HepG2 (cell line): ENCODE data around the gene EPHX1. TPM values are rescaled to one million over a fixed set of nuclear protein-coding genes. Genes with fewer than 3 reads are reported as not detected.

Source experiments
- FOXK1 ChIP-seq: sonication (generic); formaldehyde crosslinking; IDR thresholded peaks from 2 replicates; pipeline ENCODE4 v1.4.0; 2020; ENCODE audit warnings: low read depth, missing genetic modification reagents, borderline replicate concordance
- GATAD2A ChIP-seq: IDR thresholded peaks from 2 replicates; pipeline ENCODE4 v1.6.1; 2016
- GLI4 ChIP-seq: sonication (generic); formaldehyde crosslinking; IDR thresholded peaks from 2 replicates; pipeline ENCODE4 v1.5.1; 2020; ENCODE audit warnings: missing genetic modification reagents, mild to moderate bottlenecking, moderate library complexity, borderline replicate concordance
- HDAC2 ChIP-seq: sonication (generic); formaldehyde crosslinking; IDR thresholded peaks from 2 replicates; pipeline ENCODE4 v1.4.0; 2020; ENCODE audit warnings: missing genetic modification reagents
- HNF4A ChIP-seq: sonication (generic); formaldehyde crosslinking; IDR thresholded peaks from 2 replicates; pipeline ENCODE4 v1.4.0; 2020; ENCODE audit warnings: missing genetic modification reagents
- HOXA3 ChIP-seq: sonication (generic); formaldehyde crosslinking; IDR thresholded peaks from 2 replicates; pipeline ENCODE4 v1.5.0; 2020; ENCODE audit warnings: missing genetic modification reagents
- KAT8 ChIP-seq: IDR thresholded peaks from 2 replicates; pipeline ENCODE4 v1.6.1; 2016; ENCODE audit warnings: missing genetic modification reagents, missing compliant biosample characterization
- MAFF ChIP-seq: IDR thresholded peaks from 2 replicates; pipeline ENCODE4 v1.6.1; 2011; ENCODE audit warnings: low read depth, low read length, improper control_type of control experiment
- NR2F2 ChIP-seq: IDR thresholded peaks from 2 replicates; pipeline ENCODE4 v1.6.1; 2012; ENCODE audit warnings: low read depth, inconsistent platforms, borderline replicate concordance
- PHF5A ChIP-seq: IDR thresholded peaks from one replicate; pipeline ENCODE4 v1.6.1; 2018; ENCODE audit warnings: low read depth, missing genetic modification reagents; ENCODE audit not compliant: unreplicated experiment
- RXRA ChIP-seq: sonication (generic); formaldehyde crosslinking; IDR thresholded peaks from 2 replicates; pipeline ENCODE4 v1.5.1; 2020; ENCODE audit warnings: missing genetic modification reagents
- SKI ChIP-seq: fragments of 450-650 bp; IDR thresholded peaks from one replicate; pipeline ENCODE4 v1.6.1; 2018; ENCODE audit warnings: mild to moderate bottlenecking; ENCODE audit not compliant: partially characterized antibody
- SP5 ChIP-seq: IDR thresholded peaks from 2 replicates; pipeline ENCODE4 v1.6.1; 2016; ENCODE audit warnings: low read depth, borderline replicate concordance
- TSC22D2 ChIP-seq: sonication (generic); formaldehyde crosslinking; IDR thresholded peaks from 2 replicates; pipeline ENCODE4 v1.5.1; 2020; ENCODE audit warnings: missing genetic modification reagents, mild to moderate bottlenecking, borderline replicate concordance
- ZFP1 ChIP-seq: IDR thresholded peaks from 2 replicates; pipeline ENCODE4 v1.6.1; 2016
- ZFP90 ChIP-seq: sonication (generic); formaldehyde crosslinking; IDR thresholded peaks from 2 replicates; pipeline ENCODE4 v1.8.0; 2022; ENCODE audit warnings: missing genetic modification reagents, mild to moderate bottlenecking, inconsistent platforms, borderline replicate concordance
- ZKSCAN8 ChIP-seq: IDR thresholded peaks from 2 replicates; pipeline ENCODE4 v1.6.1; 2016; ENCODE audit warnings: borderline replicate concordance, missing genetic modification reagents, missing compliant biosample characterization
- ZNF337 ChIP-seq: sonication (generic); formaldehyde crosslinking; IDR thresholded peaks from 2 replicates; pipeline ENCODE4 v1.5.1; 2020; ENCODE audit warnings: missing genetic modification reagents, low read depth, mild to moderate bottlenecking, borderline replicate concordance
- ZNF446 ChIP-seq: sonication (generic); formaldehyde crosslinking; IDR thresholded peaks from 2 replicates; pipeline ENCODE4 v1.5.0; 2020; ENCODE audit warnings: mild to moderate bottlenecking, missing genetic modification reagents
- polyA plus RNA-seq, 8 experiments: library from polyadenylated mRNA; depleted of rRNA in 3 of 8; stranded (reverse) in 7 of 8; unstranded in 1 of 8; fragments of >200 nt; fragmentation: Illumina TruSeq in 4 of 8; extraction: Trizol in 4 of 8; gene quantifications; 2 replicates each; pipeline versions ENCODE4 v1.2.1 to v1.2.3, GENCODE V29; 2011 to 2016; ENCODE audit warnings: low read depth in 4 of 8, missing spikeins in 1 of 8, mixed read lengths in 1 of 8; ENCODE audit not compliant: insufficient read depth in 1 of 8
- total RNA-seq, 5 experiments: library from RNA; depleted of rRNA; stranded (reverse); fragments of >200 nt; fragmentation: Illumina TruSeq; extraction: Trizol; gene quantifications; 2 replicates each; pipeline ENCODE4 v1.2.3, GENCODE V29; 2016; ENCODE audit warnings: low read depth in 1 of 5
- TF ChIP-seq, protein P1 (sequence below): sonication (generic); formaldehyde crosslinking; IDR thresholded peaks from 2 replicates; pipeline ENCODE4 v1.4.0; 2020; ENCODE audit warnings: mild to moderate bottlenecking, missing genetic modification reagents, borderline replicate concordance
- TF ChIP-seq, protein P2 (sequence below): sonication (generic); formaldehyde crosslinking; IDR thresholded peaks from 2 replicates; pipeline ENCODE4 v1.4.0; 2020; ENCODE audit warnings: missing genetic modification reagents
- TF ChIP-seq, protein P3 (sequence below): sonication (generic); formaldehyde crosslinking; IDR thresholded peaks from 2 replicates; pipeline ENCODE4 v1.4.0; 2020; ENCODE audit warnings: missing genetic modification reagents

EPHX1 gene
- total and polyA plus RNA-seq, 2 of the 13 experiments (the other 11 are each of a cell fraction or from before 2014, with no cell fraction given), result 27.7 to 36.5 TPM

DNA sequence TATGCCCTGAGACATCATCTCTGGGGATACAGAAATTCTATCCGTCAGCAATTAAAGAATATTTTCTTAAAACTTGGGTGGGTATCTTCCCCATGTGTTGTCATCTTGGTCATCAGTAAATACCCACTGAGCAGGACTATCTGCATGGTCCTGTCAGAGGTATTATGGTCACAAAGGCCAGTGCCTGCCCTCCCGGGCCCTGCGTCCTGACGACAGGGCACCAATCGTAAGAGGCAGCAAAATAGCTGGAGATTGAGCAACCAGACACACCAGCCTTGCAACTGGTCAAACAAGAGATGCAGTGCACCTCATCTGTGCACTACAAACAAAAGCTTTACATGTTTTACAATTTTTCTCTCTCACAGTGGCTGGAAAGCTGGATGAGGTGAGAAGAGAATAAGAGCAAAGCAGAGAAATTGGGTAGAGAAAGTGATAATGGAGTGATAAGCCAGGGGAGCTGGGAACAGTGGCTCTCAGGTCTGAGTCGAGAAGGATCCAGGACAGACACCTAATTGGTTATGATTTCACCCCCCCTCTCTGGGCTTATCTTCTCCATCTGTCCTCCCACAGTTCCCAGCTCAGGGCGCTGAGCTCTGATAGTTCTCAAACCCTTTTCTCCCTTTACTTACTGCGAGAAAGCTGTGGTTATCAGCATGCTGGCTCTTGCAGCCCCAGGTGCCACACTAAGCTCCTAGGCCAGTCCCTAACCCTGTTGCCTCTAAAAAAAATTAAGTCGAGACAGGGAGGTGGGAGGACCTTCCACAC lies 41.1 kb upstream of the EPHX1 start (continued):
- TF ChIP-seq, protein P1, sequence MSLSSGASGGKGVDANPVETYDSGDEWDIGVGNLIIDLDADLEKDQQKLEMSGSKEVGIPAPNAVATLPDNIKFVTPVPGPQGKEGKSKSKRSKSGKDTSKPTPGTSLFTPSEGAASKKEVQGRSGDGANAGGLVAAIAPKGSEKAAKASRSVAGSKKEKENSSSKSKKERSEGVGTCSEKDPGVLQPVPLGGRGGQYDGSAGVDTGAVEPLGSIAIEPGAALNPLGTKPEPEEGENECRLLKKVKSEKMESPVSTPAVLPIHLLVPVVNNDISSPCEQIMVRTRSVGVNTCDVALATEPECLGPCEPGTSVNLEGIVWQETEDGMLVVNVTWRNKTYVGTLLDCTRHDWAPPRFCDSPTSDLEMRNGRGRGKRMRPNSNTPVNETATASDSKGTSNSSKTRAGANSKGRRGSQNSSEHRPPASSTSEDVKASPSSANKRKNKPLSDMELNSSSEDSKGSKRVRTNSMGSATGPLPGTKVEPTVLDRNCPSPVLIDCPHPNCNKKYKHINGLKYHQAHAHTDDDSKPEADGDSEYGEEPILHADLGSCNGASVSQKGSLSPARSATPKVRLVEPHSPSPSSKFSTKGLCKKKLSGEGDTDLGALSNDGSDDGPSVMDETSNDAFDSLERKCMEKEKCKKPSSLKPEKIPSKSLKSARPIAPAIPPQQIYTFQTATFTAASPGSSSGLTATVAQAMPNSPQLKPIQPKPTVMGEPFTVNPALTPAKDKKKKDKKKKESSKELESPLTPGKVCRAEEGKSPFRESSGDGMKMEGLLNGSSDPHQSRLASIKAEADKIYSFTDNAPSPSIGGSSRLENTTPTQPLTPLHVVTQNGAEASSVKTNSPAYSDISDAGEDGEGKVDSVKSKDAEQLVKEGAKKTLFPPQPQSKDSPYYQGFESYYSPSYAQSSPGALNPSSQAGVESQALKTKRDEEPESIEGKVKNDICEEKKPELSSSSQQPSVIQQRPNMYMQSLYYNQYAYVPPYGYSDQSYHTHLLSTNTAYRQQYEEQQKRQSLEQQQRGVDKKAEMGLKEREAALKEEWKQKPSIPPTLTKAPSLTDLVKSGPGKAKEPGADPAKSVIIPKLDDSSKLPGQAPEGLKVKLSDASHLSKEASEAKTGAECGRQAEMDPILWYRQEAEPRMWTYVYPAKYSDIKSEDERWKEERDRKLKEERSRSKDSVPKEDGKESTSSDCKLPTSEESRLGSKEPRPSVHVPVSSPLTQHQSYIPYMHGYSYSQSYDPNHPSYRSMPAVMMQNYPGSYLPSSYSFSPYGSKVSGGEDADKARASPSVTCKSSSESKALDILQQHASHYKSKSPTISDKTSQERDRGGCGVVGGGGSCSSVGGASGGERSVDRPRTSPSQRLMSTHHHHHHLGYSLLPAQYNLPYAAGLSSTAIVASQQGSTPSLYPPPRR (CRISPR knock-in tag), result peak; percentile 29; the same call in 1 of the 2 replicates
- TF ChIP-seq TSC22D2 (no peak), ZFP90 (CRISPR knock-in tag) (no peak), HDAC2 (CRISPR knock-in tag) (peak; percentile 73), PHF5A (CRISPR knock-in tag) (peak; percentile 39), ZNF446 (CRISPR knock-in tag) (no peak), RXRA (CRISPR knock-in tag) (peak; percentile 60), FOXK1 (CRISPR knock-in tag) (peak; percentile 42; the same call in 1 of the 2 replicates), GATAD2A (peak; percentile 86), HNF4A (peak; percentile 59), GLI4 (CRISPR knock-in tag) (no peak), SP5 (CRISPR knock-in tag) (no peak), ZKSCAN8 (0 out of 2 replicates have a peak, but pooled peaks have one; percentile 34), NR2F2 (no peak; the same call in 1 of the 2 replicates), ZFP1 (CRISPR knock-in tag) (no peak), SKI (no peak), ZNF337 (CRISPR knock-in tag) (no peak), HOXA3 (peak; percentile 59), MAFF (peak; percentile 46), KAT8 (CRISPR knock-in tag) (peak; percentile 48; the same call in 1 of the 2 replicates)
- TF ChIP-seq, protein P2, sequence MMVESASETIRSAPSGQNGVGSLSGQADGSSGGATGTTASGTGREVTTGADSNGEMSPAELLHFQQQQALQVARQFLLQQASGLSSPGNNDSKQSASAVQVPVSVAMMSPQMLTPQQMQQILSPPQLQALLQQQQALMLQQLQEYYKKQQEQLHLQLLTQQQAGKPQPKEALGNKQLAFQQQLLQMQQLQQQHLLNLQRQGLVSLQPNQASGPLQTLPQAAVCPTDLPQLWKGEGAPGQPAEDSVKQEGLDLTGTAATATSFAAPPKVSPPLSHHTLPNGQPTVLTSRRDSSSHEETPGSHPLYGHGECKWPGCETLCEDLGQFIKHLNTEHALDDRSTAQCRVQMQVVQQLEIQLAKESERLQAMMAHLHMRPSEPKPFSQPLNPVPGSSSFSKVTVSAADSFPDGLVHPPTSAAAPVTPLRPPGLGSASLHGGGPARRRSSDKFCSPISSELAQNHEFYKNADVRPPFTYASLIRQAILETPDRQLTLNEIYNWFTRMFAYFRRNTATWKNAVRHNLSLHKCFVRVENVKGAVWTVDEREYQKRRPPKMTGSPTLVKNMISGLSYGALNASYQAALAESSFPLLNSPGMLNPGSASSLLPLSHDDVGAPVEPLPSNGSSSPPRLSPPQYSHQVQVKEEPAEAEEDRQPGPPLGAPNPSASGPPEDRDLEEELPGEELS (CRISPR knock-in tag), result peak; percentile 63
- TF ChIP-seq, protein P3, sequence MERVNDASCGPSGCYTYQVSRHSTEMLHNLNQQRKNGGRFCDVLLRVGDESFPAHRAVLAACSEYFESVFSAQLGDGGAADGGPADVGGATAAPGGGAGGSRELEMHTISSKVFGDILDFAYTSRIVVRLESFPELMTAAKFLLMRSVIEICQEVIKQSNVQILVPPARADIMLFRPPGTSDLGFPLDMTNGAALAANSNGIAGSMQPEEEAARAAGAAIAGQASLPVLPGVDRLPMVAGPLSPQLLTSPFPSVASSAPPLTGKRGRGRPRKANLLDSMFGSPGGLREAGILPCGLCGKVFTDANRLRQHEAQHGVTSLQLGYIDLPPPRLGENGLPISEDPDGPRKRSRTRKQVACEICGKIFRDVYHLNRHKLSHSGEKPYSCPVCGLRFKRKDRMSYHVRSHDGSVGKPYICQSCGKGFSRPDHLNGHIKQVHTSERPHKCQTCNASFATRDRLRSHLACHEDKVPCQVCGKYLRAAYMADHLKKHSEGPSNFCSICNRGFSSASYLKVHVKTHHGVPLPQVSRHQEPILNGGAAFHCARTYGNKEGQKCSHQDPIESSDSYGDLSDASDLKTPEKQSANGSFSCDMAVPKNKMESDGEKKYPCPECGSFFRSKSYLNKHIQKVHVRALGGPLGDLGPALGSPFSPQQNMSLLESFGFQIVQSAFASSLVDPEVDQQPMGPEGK (CRISPR knock-in tag), result peak; percentile 73
